GM12873 (cell line): ENCODE results near the gene EBPL.

Experiments used
- CTCF ChIP-seq: IDR thresholded peaks from 2 replicates; pipeline ENCODE4 v1.5.1; 2012; ENCODE audit warnings: low read depth, mild to moderate bottlenecking, moderate library complexity, low read length, control low read depth; ENCODE audit not compliant: insufficient read depth; ENCODE audit errors: missing control alignments

Gene EBPL

GRCh38 chr13:49629947-49630346 is 61.3 kb downstream of the EBPL start:
- no peak for TF ChIP-seq CTCF

- no peak for TF ChIP-seq CTCF
These were observed 61.9 kb downstream of the EBPL start for GRCh38 chr13:49629196-49629938.

- TF ChIP-seq CTCF = no peak
These were observed 63.2 kb downstream of the EBPL start, which contains the start of gene ARL11 for GRCh38 chr13:49627831-49628652. Gene ARL11 (plus strand): TSS chr13:49628507. CDS start chr13:49630448, 1,941 bp downstream.

- TF ChIP-seq CTCF = no peak
These were observed 65.8 kb downstream of the EBPL start for GRCh38 chr13:49625392-49626079.

GRCh38 chr13:49624229-49624628 is 67.1 kb downstream of the EBPL start:
- no peak for TF ChIP-seq CTCF

- no peak for TF ChIP-seq CTCF
These were observed 68.9 kb downstream of the EBPL start for GRCh38 chr13:49622174-49622946.
